ENCODE data around the gene ATG16L2. TPM values are rescaled to one million over a fixed set of nuclear protein-coding genes. Genes with fewer than 3 reads are reported as not detected.

The ATG16L2 gene
- total and polyA plus RNA-seq, 7 donors = 4.6 to 47.7 (median 17.5) TPM

- 93 to 94% methylated on average over 1 of the region's 1 CpG for WGBS, 2 donors
- Histone ChIP-seq H3K27ac (no peak overlapping the region), H3K4me1 (no peaks in the 10 kb centered on the region), H3K9me3 (no peaks in the 10 kb centered on the region), H3K36me3 (peaks cover 0 to 12% (median 0%) of the 10 kb centered on the region in 4 donors), H3K4me3 (no peak overlapping the region), H3K27me3 (no peaks in the 10 kb centered on the region)
- no peak for TF ChIP-seq CTCF (IDR thresholded peaks at IDR 0.05)
- TF ChIP-seq POLR2AphosphoS5 (IDR thresholded peaks at IDR 0.05) = no peak
- TF ChIP-seq POLR2A (IDR thresholded peaks at IDR 0.05) = no peak
- no peak for TF ChIP-seq EP300 (IDR thresholded peaks at IDR 0.05)
- no peak for DNase-seq
- intact Hi-C loops (cut with DNase I) = no loop called here
Measured at GRCh38 chr11:72872012-72872411, 57.8 kb downstream of the ATG16L2 start.

GRCh38 chr11:72875736-72876135 lies 61.5 kb downstream of the ATG16L2 start:
- intact Hi-C loops (cut with DNase I) = no loop called here
- WGBS, 2 donors = 93 to 94% methylated on average over 1 of the region's 1 CpG
- Histone ChIP-seq H3K27me3 (no peaks in the 10 kb centered on the region), H3K27ac (no peak overlapping the region), H3K4me1 (no peaks in the 10 kb centered on the region), H3K4me3 (no peak overlapping the region), H3K36me3 (peaks cover 0 to 5% (median 0%) of the 10 kb centered on the region in 4 donors), H3K9me3 (no peaks in the 10 kb centered on the region)
- TF ChIP-seq POLR2AphosphoS5 (IDR thresholded peaks at IDR 0.05) (no peak), EP300 (IDR thresholded peaks at IDR 0.05) (no peak), POLR2A (IDR thresholded peaks at IDR 0.05) (no peak), CTCF (IDR thresholded peaks at IDR 0.05) (no peak)
- no peak for DNase-seq

- no peak overlapping the region for H3K4me3 ChIP-seq
- no peaks in the 10 kb centered on the region for H3K27me3 ChIP-seq
- H3K36me3 ChIP-seq = peaks cover 0 to 5% (median 0%) of the 10 kb centered on the region in 4 donors
- no peak overlapping the region for H3K27ac ChIP-seq
- DNase-seq = no peak
- WGBS, 2 donors = 97 to 98% methylated on average over 3 of the region's 3 CpGs
- H3K9me3 ChIP-seq = no peaks in the 10 kb centered on the region
- intact Hi-C loops (cut with DNase I) = no loop called here
- TF ChIP-seq POLR2A (IDR thresholded peaks at IDR 0.05) = no peak
- no peak for TF ChIP-seq CTCF (IDR thresholded peaks at IDR 0.05)
- TF ChIP-seq POLR2AphosphoS5 (IDR thresholded peaks at IDR 0.05) = no peak
- no peak for TF ChIP-seq EP300 (IDR thresholded peaks at IDR 0.05)
- no peaks in the 10 kb centered on the region for H3K4me1 ChIP-seq
Measured at GRCh38 chr11:72876147-72876546, 61.9 kb downstream of the ATG16L2 start.

Small RNAs within 50 kb of the gene (small RNA-seq; reads per million reads assigned to genes)
- gene MIR4692 (0 reads per million in 3 donors), gene RF00019 (0 reads per million in 3 donors), gene RNU6-672P (0 reads per million in 3 donors)

Other genes with a start within 250 kb of the ATG16L2 start
- gene PDE2A, start 140.0 kb upstream of the ATG16L2 start, total RNA-seq = 10 to 100 TPM; 48.9 to 75.1 (median 62.1) TPM
- 10 to 100 TPM in 1 of 3 donors, 1 to 10 TPM in 2; 1.8 to 14.7 (median 4.8) TPM for gene PDE2A, start 140.0 kb upstream of the ATG16L2 start, polyA plus RNA-seq
- 100 to 1,000 TPM in 1 of 4 donors, 10 to 100 TPM in 3; 56.5 to 135 (median 70.0) TPM for gene ARAP1, start 62.0 kb upstream of the ATG16L2 start, total RNA-seq
- gene ARAP1, start 62.0 kb upstream of the ATG16L2 start, polyA plus RNA-seq = 10 to 100 TPM; 31.9 to 81.7 (median 34.2) TPM
- gene STARD10, start 20.4 kb upstream of the ATG16L2 start, total RNA-seq = 10 to 100 TPM; 29.9 to 60.1 (median 43.9) TPM
- 100 to 1,000 TPM; 286 to 900 (median 781) TPM for gene STARD10, start 20.4 kb upstream of the ATG16L2 start, polyA plus RNA-seq